HG03520 (cell line): ENCODE results near the gene INSL3.

ENCODE experiments used
- ATAC-seq: cut with Tn5 transposase; IDR thresholded peaks from one replicate; pipeline ENCODE4 v1.9.1; 2021; ENCODE audit warnings: mild to moderate bottlenecking, moderate library complexity; ENCODE audit not compliant: unreplicated experiment

The INSL3 gene

GRCh38 chr19:17821190-17821589 lies at the start of gene INSL3:
TSS of gene INSL3 (minus strand) at chr19:17821519. CDS start at chr19:17821506, 13 bp downstream.
- ATAC-seq: no peak

GRCh38 chr19:17869114-17869608 lies 47.8 kb upstream of the INSL3 start:
- ATAC-seq: no peak

- no peak for ATAC-seq
Measured at GRCh38 chr19:17868669-17869068, 47.4 kb upstream of the INSL3 start.

GRCh38 chr19:17866964-17867486 lies 45.7 kb upstream of the INSL3 start:
- no peak for ATAC-seq

GRCh38 chr19:17866312-17866963 lies 45.1 kb upstream of the INSL3 start:
- ATAC-seq: no peak

GRCh38 chr19:17865364-17866311 lies 44.3 kb upstream of the INSL3 start:
- no peak for ATAC-seq

GRCh38 chr19:17863520-17864182 lies 42.3 kb upstream of the INSL3 start:
- no peak for ATAC-seq

GRCh38 chr19:17862711-17863519 lies 41.6 kb upstream of the INSL3 start:
- no peak for ATAC-seq

GRCh38 chr19:17861542-17862402 lies 40.5 kb upstream of the INSL3 start:
- ATAC-seq: no peak

- no peak for ATAC-seq
Measured at GRCh38 chr19:17860993-17861360, 39.7 kb upstream of the INSL3 start.

GRCh38 chr19:17860331-17860992 lies 39.1 kb upstream of the INSL3 start:
- no peak for ATAC-seq

- peak; percentile 86 for ATAC-seq
Measured at GRCh38 chr19:17859533-17860330, 38.4 kb upstream of the INSL3 start, which contains the start of gene RPL18A. TSS of gene RPL18A (plus strand) at chr19:17859910. CDS start at chr19:17859957, 47 bp downstream.

- no peak for ATAC-seq
Measured at GRCh38 chr19:17855280-17856152, 34.2 kb upstream of the INSL3 start.

- ATAC-seq: no peak
Measured at GRCh38 chr19:17854061-17854460, 32.7 kb upstream of the INSL3 start.

GRCh38 chr19:17848595-17849292 lies 27.4 kb upstream of the INSL3 start:
- ATAC-seq: no peak
